A549 (cell line): ENCODE data around the gene BCAS1. TPM values are rescaled to one million over a fixed set of nuclear protein-coding genes. Genes with fewer than 3 reads are reported as not detected.
"Not testable (repeated sequence)": the region's sequence is repeated elsewhere in the genome, so short reads cannot be mapped to it uniquely, and the experiment has no call there.

Experiments used
- ATAC-seq, 2 experiments: fragments of 200-7000 bp in 1 of 2; fragments of >200 bp in 1 of 2; cut with Nextera tagmentation in 1 of 2; cut with Tn5 transposase in 1 of 2; 3 replicates each; pipeline versions ENCODE4 v1.8.0 to v1.9.1; 2018 to 2020; ENCODE audit warnings: mild to moderate bottlenecking in 1 of 2, moderate library complexity in 1 of 2
- CTCF ChIA-PET: fragments of 300-600 bp; sonication (Branson Sonifier 250); formaldehyde crosslinking; extraction: SDS; loops from one replicate; lab custom pipeline; 2021; ENCODE audit warnings: antibody characterized with exemption, inconsistent platforms; lab: Yijun Ruan, JAX
- POLR2A ChIA-PET: fragments of 350-600 bp; formaldehyde crosslinking; extraction: SDS; loops from one replicate; lab custom pipeline; 2021; ENCODE audit warnings: antibody characterized with exemption, inconsistent platforms; lab: Yijun Ruan, JAX
- DNase-seq, 2 experiments: peaks; one replicate each; pipeline versions ENCODE4 v3.0.0 to v3.0.0-alpha.2; 2011 to 2016; ENCODE audit warnings: low read depth in 1 of 2, low spot score in 1 of 2
- FAIRE-seq: peaks from 2 replicates; lab custom pipeline; 2011; peaks lifted over from hg19 to GRCh38; lab: Jason Lieb, UNC
- H3K27ac ChIP-seq, 2 experiments: fragments of >200 bp; sonication (Bioruptor Twin); formaldehyde crosslinking; 3 replicates each; pipeline ENCODE4 v1.5.1; 2016 to 2017
- H3K4me1 ChIP-seq: fragments of >200 bp; sonication (Bioruptor Twin); formaldehyde crosslinking; 3 replicates; pipeline ENCODE4 v1.6.1; 2016
- H3K4me2 ChIP-seq: fragments of >200 bp; sonication (Bioruptor Twin); formaldehyde crosslinking; 3 replicates; pipeline ENCODE4 v1.6.1; 2016
- H3K4me3 ChIP-seq: fragments of >200 bp; sonication (Bioruptor Twin); formaldehyde crosslinking; 3 replicates; pipeline ENCODE4 v1.5.1; 2016
- H3K9me3 ChIP-seq: fragments of >200 bp; sonication (Bioruptor Twin); formaldehyde crosslinking; 3 replicates; pipeline ENCODE4 v1.6.1; 2016
- BCL3 ChIP-seq: fragments of >200 bp; sonication (Bioruptor Twin); formaldehyde crosslinking; IDR thresholded peaks from 3 replicates; pipeline ENCODE4 v1.6.1; 2016
- BHLHE40 ChIP-seq: IDR thresholded peaks from 2 replicates; pipeline ENCODE4 v1.6.1; 2012; ENCODE audit warnings: low read depth, low read length, inconsistent platforms
- CBX2 ChIP-seq: fragments of 200-600 bp; sonication (generic); IDR thresholded peaks from 2 replicates; pipeline ENCODE4 v1.6.1; 2016; ENCODE audit warnings: low read depth, mild to moderate bottlenecking, borderline replicate concordance
- CBX8 ChIP-seq: fragments of 200-600 bp; sonication (generic); IDR thresholded peaks from 2 replicates; pipeline ENCODE4 v1.6.1; 2016
- EHF ChIP-seq: fragments of 250-450 bp; sonication (Bioruptor Pico); IDR thresholded peaks from 2 replicates; pipeline ENCODE4 v1.5.0; 2020; ENCODE audit warnings: mild to moderate bottlenecking
- ELK1 ChIP-seq: fragments of 150-350 bp; IDR thresholded peaks from 2 replicates; pipeline ENCODE4 v1.6.1; 2014; ENCODE audit warnings: low read depth, mild to moderate bottlenecking, low read length
- ESRRA ChIP-seq: fragments of 150-350 bp; IDR thresholded peaks from 2 replicates; pipeline ENCODE4 v1.6.1; 2014; ENCODE audit warnings: mild to moderate bottlenecking, low read length, borderline replicate concordance
- FOSL2 ChIP-seq, 2 experiments: fragments of 450-650 bp in 1 of 2; fragments of >200 bp in 1 of 2; sonication (Bioruptor Twin) in 1 of 2; formaldehyde crosslinking; IDR thresholded peaks; 2 replicates each; pipeline versions ENCODE4 v1.5.0 to v1.6.1; 2016 to 2020; ENCODE audit warnings: mild to moderate bottlenecking in 1 of 2, moderate library complexity in 1 of 2
- FOXS1 ChIP-seq: fragments of 250-450 bp; sonication (Bioruptor Pico); IDR thresholded peaks from 2 replicates; pipeline ENCODE4 v1.5.0; 2020; ENCODE audit warnings: mild to moderate bottlenecking, moderate library complexity
- GATA3 ChIP-seq: IDR thresholded peaks from 2 replicates; pipeline ENCODE4 v1.6.1; 2012; ENCODE audit warnings: borderline replicate concordance
- HDAC2 ChIP-seq: fragments of 200-600 bp; sonication (generic); IDR thresholded peaks from 2 replicates; pipeline ENCODE4 v1.6.1; 2016
- HEYL ChIP-seq: fragments of 250-450 bp; sonication (Bioruptor Pico); IDR thresholded peaks from 2 replicates; pipeline ENCODE4 v1.8.0; 2021; ENCODE audit warnings: mild to moderate bottlenecking, moderate library complexity
- HOXB5 ChIP-seq: fragments of 250-450 bp; sonication (Bioruptor Pico); IDR thresholded peaks from 2 replicates; pipeline ENCODE4 v1.5.0; 2020; ENCODE audit warnings: mild to moderate bottlenecking, moderate library complexity
- KDM1A ChIP-seq: fragments of 200-600 bp; sonication (generic); IDR thresholded peaks from 2 replicates; pipeline ENCODE4 v1.6.1; 2016; ENCODE audit warnings: low read depth, mild to moderate bottlenecking
- MAFK ChIP-seq: fragments of 450-650 bp; IDR thresholded peaks from 2 replicates; pipeline ENCODE4 v1.6.1; 2014; ENCODE audit not compliant: partially characterized antibody
- MAZ ChIP-seq: fragments of 150-350 bp; IDR thresholded peaks from 2 replicates; pipeline ENCODE4 v1.6.1; 2014; ENCODE audit warnings: antibody characterized with exemption, low read depth, low read length, borderline replicate concordance
- MYC ChIP-seq: IDR thresholded peaks from 2 replicates; pipeline ENCODE4 v1.6.1; 2012; ENCODE audit warnings: mild to moderate bottlenecking, inconsistent platforms, low read length, improper control_type of control experiment, borderline replicate concordance
- NPAS2 ChIP-seq: fragments of 250-450 bp; sonication (Bioruptor Pico); IDR thresholded peaks from 2 replicates; pipeline ENCODE4 v1.8.0; 2022; ENCODE audit warnings: mild to moderate bottlenecking, moderate library complexity, borderline replicate concordance
- NR3C1 ChIP-seq: fragments of >200 bp; sonication (Bioruptor Twin); formaldehyde crosslinking; IDR thresholded peaks from 3 replicates; pipeline ENCODE4 v1.6.1; 2017
- POLR2AphosphoS2 ChIP-seq: conservative IDR thresholded peaks from 2 replicates; pipeline ENCODE4 v1.6.1; 2012; ENCODE audit warnings: low read length, improper control_type of control experiment, inconsistent platforms
- RNF2 ChIP-seq: fragments of 200-600 bp; sonication (generic); IDR thresholded peaks from 2 replicates; pipeline ENCODE4 v1.6.1; 2016; ENCODE audit warnings: low read depth, mild to moderate bottlenecking, antibody characterized with exemption, moderate library complexity, borderline replicate concordance
- SMC3 ChIP-seq: fragments of >200 bp; sonication (Bioruptor Twin); formaldehyde crosslinking; IDR thresholded peaks from 3 replicates; pipeline ENCODE4 v1.6.1; 2018; ENCODE audit warnings: inconsistent platforms
- SREBF2 ChIP-seq: fragments of 450-650 bp; IDR thresholded peaks from 2 replicates; pipeline ENCODE4 v1.6.1; 2014; ENCODE audit warnings: mild to moderate bottlenecking, moderate library complexity
- TFCP2L1 ChIP-seq: fragments of 250-450 bp; sonication (Bioruptor Pico); IDR thresholded peaks from 2 replicates; pipeline ENCODE4 v1.5.0; 2021; ENCODE audit warnings: mild to moderate bottlenecking
- ZNF302 ChIP-seq: fragments of 250-450 bp; sonication (Bioruptor Pico); IDR thresholded peaks from 2 replicates; pipeline ENCODE4 v1.9.0; 2021; ENCODE audit warnings: inconsistent platforms, mild to moderate bottlenecking, moderate library complexity
- ZSCAN20 ChIP-seq: fragments of 250-450 bp; sonication (Bioruptor Pico); IDR thresholded peaks from 2 replicates; pipeline ENCODE4 v1.8.0; 2022; ENCODE audit warnings: mild to moderate bottlenecking, moderate library complexity
- WGBS: methylation state at CpG from one replicate; pipeline ENCODE4 v1.1.6; 2017; ENCODE audit errors: missing lambda C conversion rate; 5-methylcytosine and 5-hydroxymethylcytosine counted together
- polyA plus RNA-seq, 4 experiments: library from polyadenylated mRNA; depleted of rRNA in 3 of 4; stranded (reverse); fragments of >200 nt; fragmentation: RNase III in 1 of 4; extraction: RNeasy Plus Mini Kit Qiagen cat#74134 plus additional on column Dnase treatment in 1 of 4; gene quantifications; 2 replicates in 3 of 4; 3 replicates in 1 of 4; pipeline ENCODE4 v1.2.3, GENCODE V29; 2011 to 2017
- TF ChIP-seq, protein P1 (sequence below): fragments of 200-600 bp; sonication (generic); IDR thresholded peaks from 2 replicates; pipeline ENCODE4 v1.6.1; 2016; ENCODE audit warnings: antibody characterized with exemption, mild to moderate bottlenecking, moderate library complexity

The BCAS1 gene
- polyA plus RNA-seq, 2 of the 4 experiments (the other 2 are of a cell fraction) = 1.4 to 3.9 TPM

DNA sequence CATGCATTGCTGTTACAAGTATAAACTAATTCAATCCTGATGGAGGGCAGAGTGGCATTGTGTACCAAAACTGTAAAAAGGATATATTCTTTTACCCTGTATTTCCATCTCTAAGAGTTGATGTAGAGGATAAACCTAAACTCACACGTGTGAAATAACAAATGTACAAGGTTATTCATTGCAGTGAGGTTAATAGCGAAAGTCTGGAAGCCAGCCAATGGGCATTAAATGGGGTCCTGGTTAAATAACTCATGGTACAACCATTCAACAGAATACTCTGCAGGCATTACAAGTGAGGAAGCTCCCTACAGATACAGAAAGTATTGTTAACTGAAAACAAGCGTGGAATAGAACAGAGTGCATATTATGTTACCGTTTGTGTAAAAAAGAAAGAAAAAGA lies 56.9 kb downstream of the BCAS1 start (continued):
- TF ChIP-seq FOSL2 (IDR thresholded peaks at IDR 0.05) = no peak
- TF ChIP-seq FOSL2 (CRISPR knock-in tag; IDR thresholded peaks at IDR 0.05) = no peak
- TF ChIP-seq CBX8 = no peak

GRCh38 chr20:54011346-54011745 lies 59.0 kb downstream of the BCAS1 start:
- no peaks in the 10 kb centered on the region for H3K9me3 ChIP-seq
- ChIA-PET POLR2A (no interaction called here), CTCF (no interaction called here)
- no peak for FAIRE-seq
- WGBS = 56% methylated on average over 4 of the region's 4 CpGs
- DNase-seq = no peak
- no peak overlapping the region for H3K4me2 ChIP-seq
- no peak for TF ChIP-seq CBX2
- TF ChIP-seq KDM1A = no peak
- TF ChIP-seq SREBF2 = no peak
- TF ChIP-seq MAFK = no peak
- no peak for TF ChIP-seq TFCP2L1 (CRISPR knock-in tag)
- TF ChIP-seq GATA3 = no peak
- no peak for TF ChIP-seq BCL3
- TF ChIP-seq ESRRA = no peak
- TF ChIP-seq NR3C1 = no peak
- no peak for TF ChIP-seq ZSCAN20
- no peak for TF ChIP-seq FOXS1 (CRISPR knock-in tag)
- no peak for TF ChIP-seq FOSL2 (IDR thresholded peaks at IDR 0.05)
- no peak for TF ChIP-seq FOSL2 (CRISPR knock-in tag; IDR thresholded peaks at IDR 0.05)
- TF ChIP-seq HOXB5 = no peak
- TF ChIP-seq, protein P1, sequence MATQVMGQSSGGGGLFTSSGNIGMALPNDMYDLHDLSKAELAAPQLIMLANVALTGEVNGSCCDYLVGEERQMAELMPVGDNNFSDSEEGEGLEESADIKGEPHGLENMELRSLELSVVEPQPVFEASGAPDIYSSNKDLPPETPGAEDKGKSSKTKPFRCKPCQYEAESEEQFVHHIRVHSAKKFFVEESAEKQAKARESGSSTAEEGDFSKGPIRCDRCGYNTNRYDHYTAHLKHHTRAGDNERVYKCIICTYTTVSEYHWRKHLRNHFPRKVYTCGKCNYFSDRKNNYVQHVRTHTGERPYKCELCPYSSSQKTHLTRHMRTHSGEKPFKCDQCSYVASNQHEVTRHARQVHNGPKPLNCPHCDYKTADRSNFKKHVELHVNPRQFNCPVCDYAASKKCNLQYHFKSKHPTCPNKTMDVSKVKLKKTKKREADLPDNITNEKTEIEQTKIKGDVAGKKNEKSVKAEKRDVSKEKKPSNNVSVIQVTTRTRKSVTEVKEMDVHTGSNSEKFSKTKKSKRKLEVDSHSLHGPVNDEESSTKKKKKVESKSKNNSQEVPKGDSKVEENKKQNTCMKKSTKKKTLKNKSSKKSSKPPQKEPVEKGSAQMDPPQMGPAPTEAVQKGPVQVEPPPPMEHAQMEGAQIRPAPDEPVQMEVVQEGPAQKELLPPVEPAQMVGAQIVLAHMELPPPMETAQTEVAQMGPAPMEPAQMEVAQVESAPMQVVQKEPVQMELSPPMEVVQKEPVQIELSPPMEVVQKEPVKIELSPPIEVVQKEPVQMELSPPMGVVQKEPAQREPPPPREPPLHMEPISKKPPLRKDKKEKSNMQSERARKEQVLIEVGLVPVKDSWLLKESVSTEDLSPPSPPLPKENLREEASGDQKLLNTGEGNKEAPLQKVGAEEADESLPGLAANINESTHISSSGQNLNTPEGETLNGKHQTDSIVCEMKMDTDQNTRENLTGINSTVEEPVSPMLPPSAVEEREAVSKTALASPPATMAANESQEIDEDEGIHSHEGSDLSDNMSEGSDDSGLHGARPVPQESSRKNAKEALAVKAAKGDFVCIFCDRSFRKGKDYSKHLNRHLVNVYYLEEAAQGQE = no peak
- no peak for TF ChIP-seq RNF2
- no peak for TF ChIP-seq HDAC2
- TF ChIP-seq EHF (CRISPR knock-in tag) = no peak
- TF ChIP-seq HEYL = no peak
- no peaks in the 10 kb centered on the region for H3K4me1 ChIP-seq
- H3K27ac ChIP-seq = no peak overlapping the region
- no peak for ATAC-seq
- no peak overlapping the region for H3K4me3 ChIP-seq

GRCh38 chr20:54006216-54006615 lies 64.2 kb downstream of the BCAS1 start:
- 60% methylated on average over 7 of the region's 7 CpGs for WGBS
- H3K4me2 ChIP-seq, ATAC-seq, DNase-seq, FAIRE-seq, H3K27ac ChIP-seq, POLR2A ChIA-PET, H3K4me1 ChIP-seq, H3K9me3 ChIP-seq, H3K4me3 ChIP-seq: not testable (repeated sequence)
- CTCF ChIA-PET = interaction anchor here (0.9 kb wide), 1 partner anchor 17 kb away, joined by 3 read pairs; no protein-coding TSS in a partner anchor

GRCh38 chr20:54005524-54005923 lies 64.9 kb downstream of the BCAS1 start:
- DNase-seq (no peak), FAIRE-seq (no peak), ATAC-seq (no peak)
- H3K27ac ChIP-seq = no peak overlapping the region
- peaks cover 2% of the 10 kb centered on the region; the same call in 1 of the 3 replicates for H3K9me3 ChIP-seq
- H3K4me3 ChIP-seq = no peak overlapping the region
- H3K4me1 ChIP-seq = no peaks in the 10 kb centered on the region
- POLR2A ChIA-PET = no interaction called here
- H3K4me2 ChIP-seq = no peak overlapping the region
- 79% methylated on average over 4 of the region's 4 CpGs for WGBS
- CTCF ChIA-PET = no interaction called here
- TF ChIP-seq SMC3 (no peak), FOXS1 (CRISPR knock-in tag) (no peak), POLR2AphosphoS2 (no peak), ELK1 (no peak), NR3C1 (no peak), NPAS2 (CRISPR knock-in tag) (no peak), HEYL (no peak), MYC (no peak), ZSCAN20 (no peak), BHLHE40 (no peak), MAZ (no peak), ZNF302 (no peak)
